Measurements from ENCODE around the gene ILDR2. TPM values are rescaled to one million over a fixed set of nuclear protein-coding genes. Genes with fewer than 3 reads are reported as not detected.
"Not testable (repeated sequence)": the region's sequence is repeated elsewhere in the genome, so short reads cannot be mapped to it uniquely, and the experiment has no call there.

Gene ILDR2
- total and polyA plus RNA-seq, 10 donors: under 0.01 to 1.4 (median 0.25) TPM

GRCh38 chr1:166888373-166889111, 86.8 kb downstream of the ILDR2 start:
- TF ChIP-seq POLR2A (IDR thresholded peaks at IDR 0.05) (no peak), POLR2AphosphoS5 (IDR thresholded peaks at IDR 0.05) (no peak), CTCF (IDR thresholded peaks at IDR 0.05 in 8 of 11, conservative IDR thresholded peaks at IDR 0.05 in 3 of 11) (no peak)
- Histone ChIP-seq H3K27me3 (replicated peaks in 1 of 7) (peaks cover 0 to 25% (median 15%) of the 10 kb centered on the region in 7 donors), H3K36me3 (no peaks in the 10 kb centered on the region), H3K9me3 (no peaks in the 10 kb centered on the region), H3K4me1 (peaks cover 0 to 15% (median 9%) of the 10 kb centered on the region in 6 donors), H3K27ac (no peak overlapping the region), H3K4me3 (no peak overlapping the region)
- 84 to 91% (median 87%) methylated on average over 4 of the region's 4 CpGs for WGBS, 5 donors
- no peak for DNase-seq
- intact Hi-C loops (cut with DNase I; ENCODE audit: low total_unique reads): no loop called here

GRCh38 chr1:166884971-166885370, 90.4 kb downstream of the ILDR2 start:
- H3K9me3 ChIP-seq: no peaks in the 10 kb centered on the region
- H3K27ac ChIP-seq: no peak overlapping the region
- TF ChIP-seq CTCF (IDR thresholded peaks at IDR 0.05 in 8 of 11, conservative IDR thresholded peaks at IDR 0.05 in 3 of 11) (no peak), POLR2A (IDR thresholded peaks at IDR 0.05) (no peak), POLR2AphosphoS5 (IDR thresholded peaks at IDR 0.05) (no peak)
- DNase-seq: no peak
- WGBS, 5 donors: 76 to 87% (median 83%) methylated on average over 3 of the region's 3 CpGs
- intact Hi-C loops (cut with DNase I; ENCODE audit: low total_unique reads): no loop called here
- H3K36me3 ChIP-seq: no peaks in the 10 kb centered on the region
- H3K27me3 ChIP-seq (replicated peaks in 1 of 7): peaks cover 0 to 31% (median 25%) of the 10 kb centered on the region in 7 donors
- H3K4me3 ChIP-seq: no peak overlapping the region
- H3K4me1 ChIP-seq: peaks cover 0 to 15% (median 9%) of the 10 kb centered on the region in 6 donors

- Histone ChIP-seq H3K9me3 (no peaks in the 10 kb centered on the region), H3K27ac (no peak overlapping the region), H3K36me3 (no peaks in the 10 kb centered on the region), H3K4me1 (peaks cover 0 to 15% (median 9%) of the 10 kb centered on the region in 6 donors), H3K27me3 (replicated peaks in 1 of 7) (peaks cover 0 to 31% (median 25%) of the 10 kb centered on the region in 7 donors), H3K4me3 (peak overlapping the region in 3 of 8 donors; percentile 6 to 53 (median 12))
- peak; percentile 81 for DNase-seq
- WGBS, 5 donors: 11 to 36% (median 19%) methylated on average over 17 to 44 of the region's 44 CpGs
- peak in 9 of 11 experiments; percentile 23 to 71 (median 58) for TF ChIP-seq CTCF (IDR thresholded peaks at IDR 0.05 in 8 of 11, conservative IDR thresholded peaks at IDR 0.05 in 3 of 11)
- TF ChIP-seq POLR2A (IDR thresholded peaks at IDR 0.05): no peak
- intact Hi-C loops (cut with DNase I; ENCODE audit: low total_unique reads): no loop called here
Measured at GRCh38 chr1:166884040-166884642, 91.2 kb downstream of the ILDR2 start.

- no peak for TF ChIP-seq POLR2AphosphoS5 (IDR thresholded peaks at IDR 0.05)
- no peak for TF ChIP-seq POLR2A (IDR thresholded peaks at IDR 0.05)
- no peak for TF ChIP-seq CTCF (IDR thresholded peaks at IDR 0.05 in 8 of 11, conservative IDR thresholded peaks at IDR 0.05 in 3 of 11)
- H3K27me3 ChIP-seq (replicated peaks in 1 of 7): peaks cover 0 to 31% (median 25%) of the 10 kb centered on the region in 7 donors
- H3K9me3 ChIP-seq: peaks cover 0 to 3% (median 0%) of the 10 kb centered on the region in 8 donors
- DNase-seq: no peak
- intact Hi-C loops (cut with DNase I; ENCODE audit: low total_unique reads): no loop called here
- 31 to 88% (median 38%) methylated on average over 2 of the region's 2 CpGs for WGBS, 5 donors
- no peak overlapping the region for H3K4me3 ChIP-seq
- H3K27ac ChIP-seq: no peak overlapping the region
- peaks cover 0 to 15% (median 9%) of the 10 kb centered on the region in 6 donors for H3K4me1 ChIP-seq
- H3K36me3 ChIP-seq: no peaks in the 10 kb centered on the region
Measured at GRCh38 chr1:166882893-166883292, 92.4 kb downstream of the ILDR2 start.

- H3K4me1 ChIP-seq: peaks cover 11 to 34% (median 29%) of the 10 kb centered on the region in 6 donors
- H3K36me3 ChIP-seq; H3K4me3 ChIP-seq; H3K27ac ChIP-seq; DNase-seq; intact Hi-C loops (cut with DNase I; ENCODE audit: low total_unique reads); H3K9me3 ChIP-seq: not testable (repeated sequence)
- 93 to 97% (median 96%) methylated on average over 15 to 21 of the region's 21 CpGs for WGBS, 5 donors
- H3K27me3 ChIP-seq (replicated peaks in 1 of 7): peaks cover 0 to 13% (median 4%) of the 10 kb centered on the region in 7 donors
Measured at GRCh38 chr1:166878173-166878917, 97.0 kb downstream of the ILDR2 start.
